DND-41 (cell line): ENCODE data around the gene USP32.
A peak's percentile ranks its signal among the peaks of the same experiment; 100 is the strongest.

Source experiments
- ATAC-seq: fragments of 200-7000 bp; cut with Tn5 transposase; 3 replicates; pipeline ENCODE4 v1.9.1; 2021; ENCODE audit warnings: low read depth; ENCODE audit not compliant: insufficient read depth
- DNase-seq: peaks from one replicate; pipeline ENCODE4 v3.0.0-alpha.2; 2020
- H2AFZ ChIP-seq: 2 replicates; pipeline ENCODE4 v1.6.0; 2012; ENCODE audit warnings: low read depth, low read length
- H3K27ac ChIP-seq: 2 replicates; pipeline ENCODE4 v1.5.1; 2012; ENCODE audit warnings: low read length, inconsistent platforms
- H3K27me3 ChIP-seq: fragments of 200-600 bp; sonication (generic); 2 replicates; pipeline ENCODE4 v1.6.0; 2012; ENCODE audit warnings: low read length, mild to moderate bottlenecking, inconsistent platforms; ENCODE audit not compliant: insufficient read depth, poor library complexity
- H3K36me3 ChIP-seq: 2 replicates; pipeline ENCODE4 v1.5.1; 2012; ENCODE audit warnings: low read length, inconsistent platforms; ENCODE audit not compliant: insufficient read depth
- H3K4me1 ChIP-seq: 2 replicates; pipeline ENCODE4 v1.5.1; 2012; ENCODE audit warnings: mild to moderate bottlenecking, low read length; ENCODE audit not compliant: insufficient read depth
- H3K4me2 ChIP-seq: 2 replicates; pipeline ENCODE4 v1.6.0; 2012; ENCODE audit warnings: mild to moderate bottlenecking, moderate library complexity, low read length, inconsistent platforms; ENCODE audit not compliant: insufficient read depth
- H3K4me3 ChIP-seq, 2 experiments: fragments of 200-600 bp in 1 of 2; shearing (Covaris generic) in 1 of 2; 2 replicates each; pipeline ENCODE4 v1.5.1; 2012 to 2016; ENCODE audit warnings: inconsistent platforms in 2 of 2, low read length in 2 of 2, mild to moderate bottlenecking in 2 of 2, low read depth in 1 of 2, moderate library complexity in 1 of 2
- H3K79me2 ChIP-seq: 2 replicates; pipeline ENCODE4 v1.6.0; 2012; ENCODE audit warnings: low read length, inconsistent platforms; ENCODE audit not compliant: insufficient read depth
- H3K9ac ChIP-seq: 2 replicates; pipeline ENCODE4 v1.6.0; 2012; ENCODE audit warnings: low read depth, mild to moderate bottlenecking, inconsistent platforms, low read length, moderate library complexity
- H3K9me3 ChIP-seq: 2 replicates; pipeline ENCODE4 v1.5.1; 2012; ENCODE audit warnings: low read length, moderate library complexity, mild to moderate bottlenecking, inconsistent platforms; ENCODE audit not compliant: insufficient read depth, severe bottlenecking
- H4K20me1 ChIP-seq: 2 replicates; pipeline ENCODE4 v1.6.0; 2012; ENCODE audit warnings: low read length; ENCODE audit not compliant: insufficient read depth
- CTCF ChIP-seq: IDR thresholded peaks from 2 replicates; pipeline ENCODE4 v1.5.1; 2012; ENCODE audit warnings: borderline replicate concordance, low read length, moderate library complexity, mild to moderate bottlenecking; ENCODE audit not compliant: poor library complexity, severe bottlenecking; ENCODE audit errors: extremely low read depth
- EZH2 ChIP-seq: IDR thresholded peaks from 3 replicates; pipeline ENCODE4 v1.6.1; 2012; ENCODE audit warnings: borderline replicate concordance, low read depth, mild to moderate bottlenecking, moderate library complexity, low read length, inconsistent platforms; ENCODE audit not compliant: severe bottlenecking

The USP32 gene

GRCh38 chr17:60390186-60390585, 1.7 kb downstream of the USP32 start:
- Histone ChIP-seq H4K20me1 (peaks cover 10% of the 10 kb centered on the region; the same call in 1 of the 2 replicates), H3K27me3 (no peaks in the 10 kb centered on the region), H3K9ac (peak overlapping the region; percentile 94), H3K4me2 (peak overlapping the region; percentile 92), H3K27ac (peak overlapping the region; percentile 99; the same call in 1 of the 2 replicates), H3K9me3 (no peaks in the 10 kb centered on the region), H2AFZ (no peak overlapping the region), H3K79me2 (peaks cover 65% of the 10 kb centered on the region), H3K4me1 (peaks cover 56% of the 10 kb centered on the region), H3K36me3 (no peaks in the 10 kb centered on the region; the same call in 1 of the 2 replicates), H3K4me3 (peak overlapping the region; percentile 82 to 84; a peak in 3 of 4 replicates)
- no peak for TF ChIP-seq CTCF
- TF ChIP-seq EZH2, result no peak
- DNase-seq (no peak), ATAC-seq (no peak)

GRCh38 chr17:60388742-60389141, 3.2 kb downstream of the USP32 start:
- Histone ChIP-seq H3K4me1 (peaks cover 56% of the 10 kb centered on the region), H3K9me3 (no peaks in the 10 kb centered on the region), H3K4me2 (peak overlapping the region; percentile 92; the same call in 1 of the 2 replicates), H3K79me2 (peaks cover 79% of the 10 kb centered on the region), H3K4me3 (no peak overlapping the region), H3K9ac (peak overlapping the region; percentile 0; the same call in 1 of the 2 replicates), H2AFZ (no peak overlapping the region), H3K36me3 (no peaks in the 10 kb centered on the region; the same call in 1 of the 2 replicates), H3K27ac (no peak overlapping the region), H3K27me3 (no peaks in the 10 kb centered on the region), H4K20me1 (peaks cover 10% of the 10 kb centered on the region; the same call in 1 of the 2 replicates)
- ATAC-seq, result no peak
- TF ChIP-seq CTCF (no peak), EZH2 (no peak)
- no peak for DNase-seq

GRCh38 chr17:60387666-60388065, 4.3 kb downstream of the USP32 start:
- H3K4me1 ChIP-seq, result peaks cover 47% of the 10 kb centered on the region
- no peak overlapping the region for H3K4me3 ChIP-seq
- ATAC-seq, result no peak
- peaks cover 13% of the 10 kb centered on the region; the same call in 1 of the 2 replicates for H4K20me1 ChIP-seq
- H3K4me2 ChIP-seq, result peak overlapping the region; percentile 40; the same call in 1 of the 2 replicates
- no peaks in the 10 kb centered on the region for H3K27me3 ChIP-seq
- H3K9ac ChIP-seq, result no peak overlapping the region
- H3K27ac ChIP-seq, result no peak overlapping the region
- H3K36me3 ChIP-seq, result no peaks in the 10 kb centered on the region; the same call in 1 of the 2 replicates
- no peak for TF ChIP-seq EZH2
- no peak for TF ChIP-seq CTCF
- no peaks in the 10 kb centered on the region for H3K9me3 ChIP-seq
- DNase-seq, result no peak
- H2AFZ ChIP-seq, result no peak overlapping the region
- H3K79me2 ChIP-seq, result peaks cover 90% of the 10 kb centered on the region
